ENCODE measurements around the gene MTX3.

- TF ChIP-seq CTCF (IDR thresholded peaks at IDR 0.05): no peak
- no peak for TF ChIP-seq POLR2A (IDR thresholded peaks at IDR 0.05)
Observed at GRCh38 chr5:80010754-80011392, 19.8 kb upstream of the MTX3 start.

Data from thyroid gland (tissue), 4 donors.